GM12873 (cell line): ENCODE results near the gene CKAP4.

Source experiments
- TF ChIP-seq, protein P1 (sequence below): IDR thresholded peaks from 2 replicates; pipeline ENCODE4 v1.5.1; 2012; ENCODE audit warnings: low read depth, mild to moderate bottlenecking, moderate library complexity, low read length, control low read depth; ENCODE audit not compliant: insufficient read depth; ENCODE audit errors: missing control alignments

CKAP4 gene, protein sequence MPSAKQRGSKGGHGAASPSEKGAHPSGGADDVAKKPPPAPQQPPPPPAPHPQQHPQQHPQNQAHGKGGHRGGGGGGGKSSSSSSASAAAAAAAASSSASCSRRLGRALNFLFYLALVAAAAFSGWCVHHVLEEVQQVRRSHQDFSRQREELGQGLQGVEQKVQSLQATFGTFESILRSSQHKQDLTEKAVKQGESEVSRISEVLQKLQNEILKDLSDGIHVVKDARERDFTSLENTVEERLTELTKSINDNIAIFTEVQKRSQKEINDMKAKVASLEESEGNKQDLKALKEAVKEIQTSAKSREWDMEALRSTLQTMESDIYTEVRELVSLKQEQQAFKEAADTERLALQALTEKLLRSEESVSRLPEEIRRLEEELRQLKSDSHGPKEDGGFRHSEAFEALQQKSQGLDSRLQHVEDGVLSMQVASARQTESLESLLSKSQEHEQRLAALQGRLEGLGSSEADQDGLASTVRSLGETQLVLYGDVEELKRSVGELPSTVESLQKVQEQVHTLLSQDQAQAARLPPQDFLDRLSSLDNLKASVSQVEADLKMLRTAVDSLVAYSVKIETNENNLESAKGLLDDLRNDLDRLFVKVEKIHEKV

DNA sequence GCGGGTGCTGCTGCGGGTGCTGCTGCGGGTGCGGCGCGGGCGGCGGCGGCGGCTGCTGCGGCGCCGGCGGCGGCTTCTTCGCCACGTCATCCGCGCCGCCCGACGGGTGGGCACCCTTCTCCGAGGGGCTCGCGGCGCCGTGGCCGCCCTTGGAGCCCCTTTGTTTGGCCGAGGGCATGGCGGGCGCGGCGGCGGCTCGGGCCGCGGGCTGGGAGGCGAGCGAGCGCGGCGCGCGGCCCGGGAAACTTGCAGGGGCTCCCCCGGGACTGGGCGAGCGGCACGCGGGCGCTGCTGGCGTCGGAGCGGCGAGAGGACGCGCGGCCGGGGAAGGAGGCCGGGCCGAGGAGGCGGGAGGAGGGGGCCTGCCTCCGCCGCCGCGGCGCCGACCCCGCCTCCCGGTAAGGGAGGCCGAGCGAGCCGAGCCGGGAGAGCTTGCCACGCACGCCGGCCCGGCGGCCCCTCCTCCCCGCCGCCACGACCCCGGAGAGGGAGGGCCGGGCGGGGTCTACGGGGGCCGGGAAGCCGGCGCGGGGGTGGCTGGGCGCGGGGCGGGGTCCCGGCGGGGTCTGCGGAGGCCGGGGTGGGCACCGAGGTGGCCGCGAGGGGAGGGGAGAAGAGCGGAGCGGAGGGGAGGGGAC is at the start of gene CKAP4:
TSS of gene CKAP4 (minus strand) at position 347 of the 638 bp plus-strand sequence. CDS start at position 178, 169 bp downstream.
- TF ChIP-seq, protein P1, sequence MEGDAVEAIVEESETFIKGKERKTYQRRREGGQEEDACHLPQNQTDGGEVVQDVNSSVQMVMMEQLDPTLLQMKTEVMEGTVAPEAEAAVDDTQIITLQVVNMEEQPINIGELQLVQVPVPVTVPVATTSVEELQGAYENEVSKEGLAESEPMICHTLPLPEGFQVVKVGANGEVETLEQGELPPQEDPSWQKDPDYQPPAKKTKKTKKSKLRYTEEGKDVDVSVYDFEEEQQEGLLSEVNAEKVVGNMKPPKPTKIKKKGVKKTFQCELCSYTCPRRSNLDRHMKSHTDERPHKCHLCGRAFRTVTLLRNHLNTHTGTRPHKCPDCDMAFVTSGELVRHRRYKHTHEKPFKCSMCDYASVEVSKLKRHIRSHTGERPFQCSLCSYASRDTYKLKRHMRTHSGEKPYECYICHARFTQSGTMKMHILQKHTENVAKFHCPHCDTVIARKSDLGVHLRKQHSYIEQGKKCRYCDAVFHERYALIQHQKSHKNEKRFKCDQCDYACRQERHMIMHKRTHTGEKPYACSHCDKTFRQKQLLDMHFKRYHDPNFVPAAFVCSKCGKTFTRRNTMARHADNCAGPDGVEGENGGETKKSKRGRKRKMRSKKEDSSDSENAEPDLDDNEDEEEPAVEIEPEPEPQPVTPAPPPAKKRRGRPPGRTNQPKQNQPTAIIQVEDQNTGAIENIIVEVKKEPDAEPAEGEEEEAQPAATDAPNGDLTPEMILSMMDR: no peak

- TF ChIP-seq, protein P1: no peak
Observed at GRCh38 chr12:106297075-106297474, 49.3 kb upstream of the CKAP4 start.

- TF ChIP-seq, protein P1: no peak
Observed at GRCh38 chr12:106296179-106296877, 48.5 kb upstream of the CKAP4 start.

DNA sequence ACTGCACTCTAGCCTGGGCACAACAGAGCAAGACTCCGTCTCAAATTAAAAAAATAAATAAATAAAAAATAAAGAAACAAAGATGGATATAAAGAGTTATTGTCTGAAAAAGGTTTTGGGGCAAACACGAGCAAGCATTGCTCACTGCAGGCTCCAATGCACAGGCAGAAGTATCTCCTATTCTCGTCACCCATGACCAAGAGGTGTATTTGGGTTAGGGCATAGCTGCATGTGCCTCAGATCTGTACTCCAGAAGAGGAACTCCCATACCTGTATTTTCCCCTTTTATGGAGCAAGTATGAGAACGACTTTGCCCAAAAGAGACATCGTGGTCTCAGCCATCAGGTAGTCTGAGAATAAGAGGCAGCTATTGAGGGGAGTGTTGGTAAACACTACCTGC is 44.5 kb upstream of the CKAP4 start:
- TF ChIP-seq, protein P1: no peak

DNA sequence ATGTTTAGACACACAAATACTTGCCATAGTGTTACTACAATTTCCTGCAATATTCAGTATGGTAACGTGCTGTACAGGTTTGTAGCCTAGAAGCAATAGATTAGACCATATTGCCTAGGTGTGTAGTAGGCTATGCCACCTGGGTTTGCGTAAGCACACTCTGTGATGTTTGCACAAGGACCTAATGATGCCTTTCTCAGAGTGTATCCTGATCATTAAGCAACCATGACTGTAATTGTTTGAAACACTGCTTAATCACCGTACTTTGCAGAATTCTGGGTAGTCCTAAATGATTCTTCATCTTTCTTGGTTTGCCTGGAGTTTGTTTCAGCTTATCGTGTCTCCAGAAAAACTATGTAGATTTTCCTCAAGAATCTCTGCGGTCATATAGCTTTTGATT is 43.5 kb upstream of the CKAP4 start:
- TF ChIP-seq, protein P1: no peak

DNA sequence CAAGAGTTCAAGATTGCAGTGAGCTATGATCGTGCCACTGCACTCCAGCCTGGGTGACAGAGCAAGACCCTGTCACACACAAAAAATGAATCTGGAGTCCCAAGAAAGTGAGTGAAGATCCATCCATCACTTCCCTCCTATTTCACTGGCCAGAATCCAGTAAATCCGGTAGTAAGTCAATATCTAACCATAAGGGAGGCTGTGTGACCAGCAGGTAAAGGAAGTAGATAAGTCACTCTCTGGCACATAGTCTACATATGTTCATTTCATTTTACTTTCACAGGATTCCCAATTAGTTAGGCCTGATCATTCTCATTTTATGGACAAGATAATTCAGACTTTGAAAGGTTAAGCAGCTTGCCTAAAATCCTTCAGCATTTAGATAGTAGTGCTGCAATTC is 42.8 kb upstream of the CKAP4 start:
- TF ChIP-seq, protein P1: no peak
